GM18861 (cell line): ENCODE measurements around the gene STMP1.
"Not testable (repeated sequence)": the region's sequence is repeated elsewhere in the genome, so short reads cannot be mapped to it uniquely, and the experiment has no call there.

Experiments used
- ATAC-seq: cut with Tn5 transposase; IDR thresholded peaks from one replicate; pipeline ENCODE4 v1.9.1; 2021; ENCODE audit not compliant: unreplicated experiment

STMP1 gene

GRCh38 chr7:135664046-135664589 lies 1.8 kb downstream of the STMP1 start:
- no peak for ATAC-seq

- ATAC-seq = no peak
Measured at GRCh38 chr7:135665042-135665441, 2.7 kb downstream of the STMP1 start.

DNA sequence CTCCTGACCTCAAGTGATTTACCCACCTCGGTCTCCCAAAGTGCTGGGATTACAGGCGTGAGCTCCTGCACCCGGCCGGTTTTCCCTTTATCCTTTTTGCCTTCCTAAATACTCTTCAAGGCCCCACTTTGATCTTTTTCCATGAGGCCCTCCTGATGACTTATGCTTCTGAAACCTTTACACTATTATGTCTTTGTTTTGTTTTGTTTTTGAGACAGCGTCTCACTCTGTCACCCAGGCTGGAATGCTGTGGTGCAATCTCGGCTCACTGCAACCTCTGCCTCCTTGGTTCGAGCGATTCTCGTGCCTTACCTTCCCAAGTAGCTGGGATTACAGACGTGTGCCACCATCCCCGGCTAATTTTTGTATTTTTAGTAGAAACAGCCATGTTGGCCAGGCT lies 3.8 kb downstream of the STMP1 start:
- ATAC-seq = no peak

DNA sequence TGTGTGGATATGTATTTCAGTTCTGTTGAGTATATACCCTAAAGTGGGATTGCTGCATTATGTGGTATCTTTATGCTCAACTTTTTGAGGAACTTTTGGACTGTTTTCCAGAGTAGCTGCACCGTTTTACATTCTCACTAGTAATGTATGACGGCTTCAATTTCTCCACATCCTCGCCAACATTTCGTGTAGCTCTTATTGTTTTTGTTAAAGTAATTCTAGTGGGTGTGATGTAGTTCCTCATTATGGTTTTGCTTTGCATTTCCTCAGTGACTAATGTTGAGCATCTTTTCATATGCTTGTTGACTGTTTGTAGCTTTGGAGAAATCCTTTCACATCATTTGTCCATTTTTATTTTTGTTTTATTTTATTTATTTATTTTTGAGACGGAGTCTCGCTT lies 4.5 kb downstream of the STMP1 start:
- ATAC-seq = no peak

DNA sequence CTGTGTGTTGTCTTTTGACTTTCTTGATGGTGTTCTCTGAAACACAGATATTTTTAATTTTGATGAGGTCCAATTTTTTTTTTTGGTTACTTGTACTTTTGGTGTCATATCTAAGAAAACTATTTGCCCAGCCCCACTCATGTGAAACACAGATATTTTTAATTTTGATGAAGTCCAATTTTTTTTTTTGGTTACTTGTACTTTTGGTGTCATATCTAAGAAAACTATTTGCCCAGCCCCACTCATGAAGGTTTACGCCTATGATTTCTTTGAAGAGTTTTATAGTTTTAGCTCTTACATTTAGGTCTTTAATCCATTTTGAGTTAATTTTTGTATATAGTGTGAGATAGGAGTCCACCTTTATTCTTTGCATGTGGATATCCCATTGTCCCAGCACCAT lies 5.3 kb downstream of the STMP1 start:
- ATAC-seq = not testable (repeated sequence)

- ATAC-seq = not testable (repeated sequence)
Measured at GRCh38 chr7:135668852-135669395, 6.6 kb downstream of the STMP1 start.

- ATAC-seq = no peak
Measured at GRCh38 chr7:135669774-135670173, 7.5 kb downstream of the STMP1 start.

DNA sequence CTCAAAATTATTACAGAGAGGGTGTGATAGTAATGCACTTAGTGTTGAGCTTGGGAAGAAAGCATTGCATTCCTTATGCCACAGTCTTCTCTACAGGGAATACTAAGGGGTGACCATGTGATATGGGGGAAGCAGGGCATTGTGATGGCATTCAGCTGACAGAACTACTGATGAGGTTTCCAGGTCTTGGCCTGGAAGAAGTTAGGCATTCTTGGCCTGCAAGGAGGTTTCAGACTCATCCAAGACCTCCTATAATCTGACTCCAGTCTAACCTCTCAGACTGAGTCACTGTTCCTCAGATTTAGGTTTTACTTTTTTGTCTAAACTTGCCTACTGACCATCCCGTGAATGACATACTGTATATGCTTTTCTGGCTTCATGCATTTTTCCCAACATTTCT lies 7.9 kb downstream of the STMP1 start:
- no peak for ATAC-seq

- peak; percentile 93 for ATAC-seq
Measured at GRCh38 chr7:135672560-135673359, 10.4 kb downstream of the STMP1 start.

DNA sequence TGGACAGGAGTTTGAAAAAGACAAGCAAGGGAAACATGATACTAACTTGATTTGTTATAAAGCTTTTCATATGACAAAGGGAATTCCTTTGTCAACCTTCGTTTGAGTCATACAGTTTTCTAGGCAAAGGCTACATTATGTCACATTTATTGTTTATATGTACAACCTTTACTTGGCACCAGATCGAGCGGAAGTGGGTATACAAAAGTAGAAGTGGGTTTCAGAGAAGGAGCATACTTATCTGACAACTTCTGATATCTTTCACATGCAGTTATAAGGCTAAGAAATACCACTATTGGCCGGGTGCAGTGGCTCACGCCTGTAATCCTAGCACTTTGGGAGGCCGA lies 11.0 kb downstream of the STMP1 start:
- no peak for ATAC-seq

- no peak for ATAC-seq
Measured at GRCh38 chr7:135678612-135679575, 16.6 kb downstream of the STMP1 start.

GRCh38 chr7:135681762-135682161 lies 19.4 kb downstream of the STMP1 start:
- ATAC-seq = no peak

GRCh38 chr7:135682191-135682590 lies 19.9 kb downstream of the STMP1 start:
- ATAC-seq = no peak

DNA sequence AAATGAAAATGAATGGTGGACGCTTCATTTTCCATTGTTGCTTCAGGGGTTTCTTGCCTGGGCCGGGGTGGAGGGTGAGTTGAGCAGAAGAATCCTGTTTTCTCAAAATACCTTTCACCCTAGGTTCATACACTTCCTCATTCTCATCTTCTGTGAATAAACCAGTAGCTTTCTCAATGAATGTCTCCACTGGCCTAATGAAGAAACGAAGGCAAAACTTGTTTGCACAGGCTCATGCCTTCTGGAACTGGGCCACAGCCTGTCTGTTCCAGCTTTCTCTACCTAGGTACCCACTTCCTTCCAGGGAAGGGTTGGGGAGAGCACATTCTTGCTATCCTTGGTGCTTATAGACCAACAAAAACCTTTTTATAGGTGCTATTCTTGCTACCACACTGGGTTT lies 21.3 kb downstream of the STMP1 start:
- no peak for ATAC-seq

GRCh38 chr7:135684136-135684535 lies 21.8 kb downstream of the STMP1 start:
- no peak for ATAC-seq

DNA sequence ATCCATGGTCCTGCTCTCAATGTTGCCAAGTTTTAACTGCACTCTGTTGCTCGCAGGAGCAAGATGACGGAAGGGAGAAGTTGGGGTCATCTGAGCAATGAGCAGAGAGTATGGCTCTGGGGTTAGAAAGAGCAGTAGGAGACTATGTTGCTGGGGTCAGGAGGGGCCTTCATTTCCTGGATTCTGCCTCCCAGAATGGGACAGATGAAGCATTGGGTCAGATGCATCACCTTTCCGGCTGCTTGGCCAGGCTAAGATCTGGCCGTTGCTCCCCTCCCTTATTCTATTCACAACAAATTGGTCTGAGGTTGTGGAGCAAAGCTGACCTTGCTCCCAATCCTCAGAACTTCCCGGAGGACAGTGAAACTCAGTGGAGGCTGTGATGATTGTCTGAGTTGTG lies 22.4 kb downstream of the STMP1 start:
- no peak for ATAC-seq

DNA sequence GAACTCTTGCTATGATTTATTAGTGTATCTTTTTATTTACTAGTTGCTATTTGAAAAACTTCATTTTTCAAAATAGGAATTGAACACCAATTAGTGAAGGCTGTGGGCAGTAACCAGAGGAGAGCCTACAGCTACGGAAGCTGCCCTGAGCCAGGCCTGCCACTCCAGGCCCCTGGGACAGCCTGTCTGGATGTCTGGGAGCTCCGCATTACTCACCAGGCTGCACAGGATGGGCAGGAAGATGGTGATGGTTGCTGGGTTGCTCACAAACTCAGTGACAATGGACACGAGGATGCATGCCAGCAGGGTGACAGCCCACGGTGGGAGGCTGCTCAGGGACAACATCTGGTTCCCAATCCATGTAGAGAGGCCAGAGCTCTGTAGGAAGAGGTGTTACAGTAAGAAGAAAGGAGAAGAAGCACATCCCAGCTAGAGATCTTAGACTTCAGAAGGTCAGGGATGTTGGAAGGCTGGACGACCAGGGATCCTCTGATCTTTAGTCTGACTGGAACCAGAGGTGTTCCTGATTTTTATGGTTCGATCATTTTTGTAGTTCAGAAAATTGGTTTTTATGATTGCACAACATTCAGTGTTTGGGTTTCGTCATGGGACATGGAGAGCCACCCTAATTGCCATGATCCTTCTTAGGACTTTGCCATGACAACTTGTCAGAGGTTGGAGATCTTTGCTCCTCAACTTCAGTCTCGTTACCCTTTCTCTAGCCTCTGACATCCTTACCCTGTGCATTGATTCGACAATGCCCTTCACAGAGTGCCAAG lies 23.2 kb downstream of the STMP1 start:
- no peak for ATAC-seq

DNA sequence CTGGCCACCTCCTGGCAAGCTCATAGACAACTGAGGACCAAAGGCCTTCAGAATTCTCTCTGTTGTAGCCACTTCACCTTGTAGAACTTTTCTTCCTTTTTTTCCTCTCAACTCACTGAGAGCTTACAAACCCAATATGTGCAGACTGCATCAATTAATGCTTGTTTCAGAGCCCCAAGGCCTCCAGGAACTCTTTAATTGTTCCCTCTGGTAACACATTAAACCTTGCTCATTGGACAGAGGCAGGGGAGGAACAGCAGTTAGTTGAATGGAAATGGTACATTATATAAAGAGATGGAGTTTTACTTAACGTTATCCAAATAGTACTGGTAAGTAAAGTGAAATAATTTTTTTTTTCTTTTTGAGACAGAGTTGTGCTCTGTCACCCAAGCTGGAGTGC lies 25.2 kb downstream of the STMP1 start:
- no peak for ATAC-seq

- no peak for ATAC-seq
Measured at GRCh38 chr7:135690566-135690965, 28.3 kb downstream of the STMP1 start.

DNA sequence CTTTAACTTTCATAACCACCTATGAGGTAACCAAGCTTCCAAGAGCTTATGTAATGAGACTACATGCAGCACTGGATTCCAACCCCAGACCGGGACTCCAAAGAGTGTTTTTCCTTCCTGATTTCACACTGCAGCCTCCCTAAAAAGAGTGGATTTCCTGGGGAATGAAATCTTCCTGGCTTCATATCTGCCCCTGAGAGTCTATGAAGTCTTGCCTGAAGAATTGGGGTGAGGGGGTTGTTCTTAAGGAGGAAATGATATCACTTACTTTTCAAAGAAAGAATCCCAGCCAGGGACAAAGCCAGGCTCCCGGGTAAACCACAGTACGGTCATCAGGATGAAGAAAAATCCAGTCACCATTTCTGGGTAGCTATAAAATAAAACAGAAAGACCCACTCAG lies 29.7 kb downstream of the STMP1 start:
- no peak for ATAC-seq

DNA sequence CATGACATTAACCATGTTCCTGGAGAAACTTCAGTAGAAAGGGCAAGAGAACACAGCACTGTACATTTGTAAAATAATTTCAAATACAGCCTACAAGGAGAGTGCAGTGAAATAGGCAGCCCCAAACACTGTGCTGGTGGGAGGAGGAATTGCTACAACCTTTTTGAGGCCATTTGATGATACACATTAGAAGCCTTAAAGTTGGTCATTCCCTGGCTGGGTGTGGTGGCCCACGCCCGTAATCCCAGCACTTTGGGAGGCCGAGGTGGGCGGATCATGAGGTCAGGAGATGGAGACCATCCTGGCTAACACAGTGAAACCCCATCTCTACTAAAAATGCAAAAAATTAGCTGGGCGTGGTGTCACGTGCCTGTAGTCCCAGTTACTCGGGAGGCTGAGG lies 30.3 kb downstream of the STMP1 start:
- not testable (repeated sequence) for ATAC-seq
